Adrenal gland (tissue), 5 donors: ENCODE results near the gene MEI4.

Experiments
- CTCF ChIP-seq, 6 experiments: fragments of 450-650 bp in 4 of 6; fragments of 200-600 bp in 2 of 6; sonication (generic) in 1 of 6; IDR thresholded peaks; 1 replicate in 5 of 6; 2 replicates in 1 of 6; pipeline versions ENCODE4 v1.5.1 to v1.8.0; 2016 to 2021; ENCODE audit warnings: antibody characterized with exemption in 6 of 6, mild to moderate bottlenecking in 2 of 6, moderate library complexity in 1 of 6
- POLR2A ChIP-seq, 2 donors: fragments of 450-650 bp; IDR thresholded peaks; one replicate each; pipeline ENCODE4 v1.6.1; 2017; ENCODE audit warnings: antibody characterized with exemption in 2 of 2, mild to moderate bottlenecking in 2 of 2, moderate library complexity in 1 of 2
- donor health status: DM: no; HTN: no; CAD: no.

- TF ChIP-seq CTCF (IDR thresholded peaks at IDR 0.05) (peak in 1 of 6 experiments; percentile 6), POLR2A (IDR thresholded peaks at IDR 0.05) (no peak)
Observed at GRCh38 chr6:77926198-77926751, 273.4 kb downstream of the MEI4 start.
